Neural crest cell (in vitro differentiated cells): ENCODE results near the gene USF2. TPM values are rescaled to one million over a fixed set of nuclear protein-coding genes. Genes with fewer than 3 reads are reported as not detected.
A peak's percentile ranks its signal among the peaks of the same experiment; 100 is the strongest.

ENCODE experiments used
- DNase-seq: peaks from one replicate; pipeline ENCODE4 v3.0.0; 2021; ENCODE audit warnings: low read depth, mixed read lengths, low spot score
- H3K27ac Mint-ChIP-seq: one replicate; pipeline ENCODE4 v1.8.0; 2021; ENCODE audit warnings: mild to moderate bottlenecking, mixed read lengths; ENCODE audit not compliant: unreplicated experiment
- H3K27me3 Mint-ChIP-seq: 2 replicates; pipeline ENCODE4 v1.8.0; 2021; ENCODE audit warnings: low read depth, mild to moderate bottlenecking, mixed read lengths
- H3K36me3 Mint-ChIP-seq: 2 replicates; pipeline ENCODE4 v1.8.0; 2021; ENCODE audit warnings: low read depth, mild to moderate bottlenecking, mixed read lengths
- H3K4me1 Mint-ChIP-seq: 2 replicates; pipeline ENCODE4 v1.8.0; 2021; ENCODE audit warnings: mixed read lengths
- H3K4me3 Mint-ChIP-seq: one replicate; pipeline ENCODE4 v1.8.0; 2021; ENCODE audit warnings: mild to moderate bottlenecking, mixed read lengths
- H3K9me3 Mint-ChIP-seq: 2 replicates; pipeline ENCODE4 v1.8.0; 2021; ENCODE audit warnings: mixed read lengths
- total RNA-seq: library from RNA; stranded (reverse); gene quantifications from 2 replicates; pipeline ENCODE4 v1.2.1, GENCODE V29; 2021
- TF ChIP-seq, protein P1 (sequence below): fragments of 200-600 bp; sonication (generic); conservative IDR thresholded peaks from 2 replicates; pipeline ENCODE4 v1.5.0; 2021; ENCODE audit warnings: antibody characterized with exemption, mild to moderate bottlenecking

Gene USF2
- total RNA-seq, 1 donor from 2014 or later = 107 TPM

DNA sequence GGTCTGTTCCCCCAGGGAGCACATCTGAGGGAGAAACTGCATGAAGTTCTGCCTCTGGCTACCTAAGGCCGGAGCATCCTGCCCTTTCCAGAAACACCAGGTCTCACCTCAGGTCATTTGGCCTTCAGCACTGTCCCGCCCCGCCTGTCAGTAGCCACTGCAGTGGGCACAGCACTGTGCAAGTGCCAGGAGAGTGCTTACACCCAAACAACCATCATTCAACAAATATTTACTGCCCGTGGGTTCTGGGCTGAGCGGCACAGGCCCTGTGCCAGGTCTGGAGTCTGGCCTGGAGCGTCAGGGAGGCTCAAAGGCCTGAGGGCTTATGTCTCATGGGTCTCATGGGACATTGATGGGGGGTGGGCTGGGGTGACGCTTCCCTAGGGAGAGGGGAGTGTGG lies 2.8 kb downstream of the USF2 start:
- H3K27me3 Mint-ChIP-seq = no peaks in the 10 kb centered on the region
- no peak for DNase-seq
- H3K4me3 Mint-ChIP-seq = peak overlapping the region; percentile 56
- H3K4me1 Mint-ChIP-seq = peaks cover 4% of the 10 kb centered on the region
- H3K27ac Mint-ChIP-seq = no peak overlapping the region
- no peaks in the 10 kb centered on the region for H3K9me3 Mint-ChIP-seq
- H3K36me3 Mint-ChIP-seq = peaks cover 15% of the 10 kb centered on the region
- TF ChIP-seq, protein P1, sequence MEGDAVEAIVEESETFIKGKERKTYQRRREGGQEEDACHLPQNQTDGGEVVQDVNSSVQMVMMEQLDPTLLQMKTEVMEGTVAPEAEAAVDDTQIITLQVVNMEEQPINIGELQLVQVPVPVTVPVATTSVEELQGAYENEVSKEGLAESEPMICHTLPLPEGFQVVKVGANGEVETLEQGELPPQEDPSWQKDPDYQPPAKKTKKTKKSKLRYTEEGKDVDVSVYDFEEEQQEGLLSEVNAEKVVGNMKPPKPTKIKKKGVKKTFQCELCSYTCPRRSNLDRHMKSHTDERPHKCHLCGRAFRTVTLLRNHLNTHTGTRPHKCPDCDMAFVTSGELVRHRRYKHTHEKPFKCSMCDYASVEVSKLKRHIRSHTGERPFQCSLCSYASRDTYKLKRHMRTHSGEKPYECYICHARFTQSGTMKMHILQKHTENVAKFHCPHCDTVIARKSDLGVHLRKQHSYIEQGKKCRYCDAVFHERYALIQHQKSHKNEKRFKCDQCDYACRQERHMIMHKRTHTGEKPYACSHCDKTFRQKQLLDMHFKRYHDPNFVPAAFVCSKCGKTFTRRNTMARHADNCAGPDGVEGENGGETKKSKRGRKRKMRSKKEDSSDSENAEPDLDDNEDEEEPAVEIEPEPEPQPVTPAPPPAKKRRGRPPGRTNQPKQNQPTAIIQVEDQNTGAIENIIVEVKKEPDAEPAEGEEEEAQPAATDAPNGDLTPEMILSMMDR = no peak

DNA sequence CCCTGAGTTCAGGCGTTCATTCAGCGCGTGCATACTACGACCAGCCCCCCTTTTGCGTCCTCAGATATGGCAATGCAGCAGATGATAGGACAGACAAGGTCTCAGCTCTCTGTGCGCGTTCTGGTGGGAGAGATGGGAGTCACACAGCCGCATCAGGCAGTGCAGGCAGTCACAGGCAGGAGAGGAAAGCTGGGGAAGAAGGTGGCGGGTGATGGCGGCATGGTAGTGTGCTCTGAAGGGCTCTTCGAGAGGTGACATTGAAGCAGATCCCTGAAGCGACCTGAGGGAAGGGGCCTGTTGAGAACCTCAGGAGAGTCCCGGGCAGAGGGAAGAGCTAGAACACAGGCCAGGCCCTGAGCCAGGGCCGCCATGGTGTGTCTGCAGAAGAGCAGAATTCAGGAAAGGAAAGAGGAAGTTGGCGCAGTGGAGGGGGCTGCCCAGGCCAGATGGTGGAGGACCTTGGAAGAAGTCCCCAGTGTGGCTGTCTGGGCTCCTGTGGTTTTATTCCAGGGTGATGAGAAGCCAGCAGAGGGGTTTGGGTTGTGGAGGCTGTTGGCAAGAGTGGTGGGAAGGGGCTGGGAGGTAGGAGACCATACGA lies 3.5 kb downstream of the USF2 start:
- no peak for DNase-seq
- Mint-ChIP-seq H3K27ac (no peak overlapping the region), H3K4me3 (peak overlapping the region; percentile 56), H3K4me1 (peaks cover 4% of the 10 kb centered on the region), H3K36me3 (peaks cover 15% of the 10 kb centered on the region), H3K9me3 (no peaks in the 10 kb centered on the region), H3K27me3 (no peaks in the 10 kb centered on the region)
- TF ChIP-seq, protein P1 = no peak

DNA sequence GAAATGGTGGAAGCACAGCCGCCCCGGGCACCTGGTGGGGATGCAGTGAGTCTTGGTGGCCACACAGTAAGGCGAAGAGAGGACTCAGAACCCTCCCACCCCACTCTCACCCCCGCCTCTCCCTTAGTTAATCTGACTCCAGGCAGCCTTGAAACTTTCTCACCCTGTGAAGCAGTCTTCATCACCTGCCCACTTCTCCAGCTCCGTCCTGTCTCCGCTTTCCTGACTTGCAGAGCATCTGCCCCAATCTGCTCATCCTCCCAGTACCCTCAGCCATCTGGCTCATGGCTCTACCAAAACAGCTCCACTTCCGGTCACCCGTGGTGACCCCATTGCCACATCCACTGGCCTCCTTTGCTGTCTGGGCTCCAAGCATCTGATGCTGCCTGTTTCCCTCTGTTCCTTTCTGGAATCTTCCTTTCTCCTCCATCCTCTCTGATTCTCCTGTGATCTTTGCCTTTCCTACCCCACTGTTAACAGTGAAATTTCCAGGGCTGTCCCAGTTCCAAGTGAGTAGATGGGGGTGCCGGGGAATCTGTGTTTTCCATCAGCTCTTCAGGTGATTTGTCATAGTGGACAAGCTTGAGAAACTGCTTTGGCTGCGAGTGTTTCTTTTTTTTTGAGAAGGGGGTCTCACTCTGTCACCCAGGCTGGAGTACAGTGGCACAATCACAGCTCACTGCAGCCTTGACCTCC lies 4.3 kb downstream of the USF2 start:
- Mint-ChIP-seq H3K36me3 (peaks cover 15% of the 10 kb centered on the region), H3K27me3 (no peaks in the 10 kb centered on the region), H3K4me3 (peak overlapping the region; percentile 78), H3K27ac (no peak overlapping the region), H3K9me3 (no peaks in the 10 kb centered on the region), H3K4me1 (peaks cover 4% of the 10 kb centered on the region)
- TF ChIP-seq, protein P1 = no peak
- no peak for DNase-seq

DNA sequence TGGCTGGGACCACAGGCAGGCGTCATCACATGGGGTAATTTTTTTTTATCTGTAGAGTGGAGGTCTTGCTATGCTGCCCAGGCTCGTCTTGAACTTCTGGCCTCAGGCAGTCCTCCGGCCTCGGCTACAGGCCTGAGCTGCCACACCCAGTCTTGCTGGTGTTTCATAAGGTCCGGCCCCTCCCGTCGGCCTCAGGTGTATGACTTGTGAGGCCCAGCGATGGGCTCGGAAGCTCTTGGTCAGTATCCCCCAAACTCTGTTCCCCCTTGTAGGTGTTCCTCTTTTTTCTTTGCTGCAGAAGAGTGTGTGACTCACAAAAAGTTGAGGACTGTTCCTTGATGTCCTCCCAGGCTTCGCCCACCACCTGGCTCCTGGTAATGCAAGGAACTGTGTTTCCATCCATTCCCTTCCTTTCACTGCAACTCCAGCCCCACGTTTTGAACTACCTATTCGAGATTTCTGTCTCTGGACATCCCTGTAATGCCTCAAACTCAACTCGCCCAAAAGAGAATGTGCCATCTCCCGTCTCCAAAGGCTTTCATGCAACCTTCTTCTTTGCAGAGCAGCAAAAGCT lies 5.0 kb downstream of the USF2 start:
- no peaks in the 10 kb centered on the region for H3K27me3 Mint-ChIP-seq
- H3K36me3 Mint-ChIP-seq = peaks cover 15% of the 10 kb centered on the region
- no peaks in the 10 kb centered on the region for H3K9me3 Mint-ChIP-seq
- H3K27ac Mint-ChIP-seq = no peak overlapping the region
- peaks cover 4% of the 10 kb centered on the region for H3K4me1 Mint-ChIP-seq
- TF ChIP-seq, protein P1 = no peak
- DNase-seq = no peak
- H3K4me3 Mint-ChIP-seq = peak overlapping the region; percentile 78

DNA sequence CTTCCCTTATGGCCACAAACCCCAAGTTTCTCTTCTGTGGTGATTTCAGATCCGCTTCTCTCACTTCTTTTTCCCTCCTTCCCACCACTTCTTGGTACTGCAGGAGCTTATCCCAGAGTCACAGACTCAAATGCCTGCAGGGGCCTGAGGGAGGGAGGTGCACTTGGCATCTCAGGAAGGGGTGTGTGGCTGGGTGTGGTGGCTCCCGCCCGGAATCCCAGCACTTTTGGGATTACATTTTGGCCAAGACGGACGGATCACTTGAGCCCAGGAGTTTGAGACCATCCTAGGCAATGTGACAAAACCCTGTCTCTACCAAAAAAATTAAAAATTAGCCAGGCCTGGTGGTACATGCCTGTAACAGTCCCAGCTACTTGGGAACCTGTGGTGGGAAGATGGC lies 5.6 kb downstream of the USF2 start:
- Mint-ChIP-seq H3K27ac (no peak overlapping the region), H3K36me3 (peaks cover 15% of the 10 kb centered on the region), H3K27me3 (no peaks in the 10 kb centered on the region), H3K9me3 (no peaks in the 10 kb centered on the region), H3K4me3 (peak overlapping the region; percentile 78), H3K4me1 (peaks cover 4% of the 10 kb centered on the region)
- TF ChIP-seq, protein P1 = no peak
- no peak for DNase-seq
